GM18519 (cell line): Measurements from ENCODE around the gene CCDC170.
"Not testable (repeated sequence)": the region's sequence is repeated elsewhere in the genome, so short reads cannot be mapped to it uniquely, and the experiment has no call there.

Source experiments
- ATAC-seq: cut with Tn5 transposase; IDR thresholded peaks from one replicate; pipeline ENCODE4 v1.9.1; 2021; ENCODE audit warnings: mild to moderate bottlenecking, moderate library complexity; ENCODE audit not compliant: unreplicated experiment, low FRiP score

CCDC170 gene

GRCh38 chr6:151539506-151540268, 45.9 kb downstream of the CCDC170 start:
- ATAC-seq, result no peak

DNA sequence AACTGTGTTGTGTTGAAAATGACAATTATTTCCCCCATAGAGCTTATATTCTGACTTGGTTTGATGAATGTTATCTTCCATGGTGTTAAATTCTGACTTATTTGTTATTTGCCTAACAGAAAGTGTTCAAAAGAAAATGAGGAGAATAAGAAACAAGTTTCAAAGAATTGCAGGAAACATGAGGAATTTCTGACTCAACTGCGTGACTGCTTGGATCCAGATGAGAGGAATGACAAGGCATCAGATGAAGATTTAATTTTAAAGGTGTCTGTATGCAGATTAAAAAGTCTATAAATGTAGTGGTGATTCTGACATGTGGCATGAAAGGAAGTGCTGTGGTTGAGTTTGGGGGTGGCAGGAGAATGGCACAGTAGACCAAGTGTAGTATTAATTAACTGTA, 50.6 kb downstream of the CCDC170 start:
- ATAC-seq, result no peak

DNA sequence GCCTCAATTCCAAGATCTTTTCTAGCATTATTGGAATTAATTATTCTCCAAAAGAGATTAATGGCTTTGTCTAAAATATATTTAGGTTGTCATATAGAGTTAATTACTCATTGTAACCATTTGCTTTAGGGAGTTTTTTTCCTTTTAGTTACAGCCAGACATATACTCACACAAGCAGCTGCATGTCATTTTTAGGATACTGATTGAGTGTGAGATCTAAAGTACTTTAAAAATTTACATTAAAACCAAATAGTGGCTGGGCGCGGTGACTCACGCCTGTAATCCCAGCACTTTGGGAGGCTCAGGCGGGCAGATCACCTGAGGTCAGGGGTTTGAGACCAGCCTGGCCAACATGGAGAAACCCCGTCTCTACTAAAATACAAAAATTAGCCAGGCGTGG, 51.1 kb downstream of the CCDC170 start:
- not testable (repeated sequence) for ATAC-seq

DNA sequence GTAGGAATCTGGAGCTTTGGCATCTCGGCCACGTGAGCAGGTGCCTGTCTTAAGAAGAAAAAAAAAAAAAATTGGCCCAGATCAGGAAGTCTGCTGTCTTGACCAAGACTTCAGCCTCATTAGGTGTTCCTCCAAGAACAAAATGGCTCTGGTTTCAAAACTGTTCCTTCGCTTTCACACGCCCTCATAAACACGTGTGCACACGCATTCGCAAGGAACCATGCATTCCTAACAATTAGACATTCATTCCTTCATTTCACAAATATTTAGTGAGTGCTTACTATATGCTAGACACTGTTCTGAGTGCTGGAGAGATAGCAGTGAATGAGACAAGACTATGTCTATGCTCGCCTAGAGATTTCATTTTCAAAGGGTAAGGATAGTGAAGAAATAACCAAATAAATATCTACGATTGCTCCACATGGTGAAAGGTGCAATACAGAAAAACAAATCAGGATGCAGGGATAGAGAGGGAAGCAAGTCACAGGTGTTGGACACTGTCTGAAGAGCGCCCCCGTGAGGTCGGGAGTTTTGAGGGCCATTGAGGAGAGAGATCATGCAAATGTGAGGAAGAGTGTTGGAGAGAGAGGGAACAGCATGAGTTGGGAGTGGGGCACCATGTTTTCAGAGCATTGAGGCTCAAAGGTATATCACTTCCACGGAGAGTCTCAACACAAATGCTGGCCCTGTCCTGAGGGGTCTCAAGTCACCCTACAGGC, 53.3 kb downstream of the CCDC170 start:
- ATAC-seq, result no peak

GRCh38 chr6:151548201-151548600, 54.4 kb downstream of the CCDC170 start:
- ATAC-seq, result no peak

- no peak for ATAC-seq
Observed at GRCh38 chr6:151549790-151550189, 56.0 kb downstream of the CCDC170 start.

GRCh38 chr6:151550618-151551017, 56.8 kb downstream of the CCDC170 start:
- ATAC-seq, result no peak

DNA sequence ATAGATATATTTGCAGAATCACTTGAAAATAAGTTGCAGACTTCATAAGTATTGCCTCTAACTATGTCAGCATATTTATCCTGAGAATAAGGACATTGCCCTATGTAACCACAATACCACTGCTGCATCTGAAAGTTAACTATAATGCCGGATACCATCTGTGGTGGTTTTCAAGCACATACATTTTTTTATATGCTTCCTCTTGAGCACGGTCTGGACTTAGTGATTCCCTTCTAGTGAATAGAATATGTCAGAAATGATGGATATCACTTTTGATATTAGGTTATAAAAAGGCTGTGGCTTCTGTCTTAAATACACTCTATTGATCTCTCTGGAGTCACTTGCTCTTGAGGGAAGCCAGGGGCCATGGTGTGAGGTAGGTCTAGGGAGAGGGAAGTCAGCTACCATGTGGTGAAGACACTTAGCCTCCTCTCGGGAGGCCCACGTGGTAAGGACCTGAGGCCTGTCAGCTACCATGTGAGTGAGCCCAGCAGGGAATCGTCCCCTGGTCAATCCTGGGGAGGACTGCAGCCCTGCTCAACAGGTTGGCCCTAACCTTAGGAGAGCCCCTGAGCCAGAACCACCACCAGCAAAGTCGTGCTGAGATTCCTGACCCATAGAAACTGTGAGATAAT, 57.5 kb downstream of the CCDC170 start:
- no peak for ATAC-seq

DNA sequence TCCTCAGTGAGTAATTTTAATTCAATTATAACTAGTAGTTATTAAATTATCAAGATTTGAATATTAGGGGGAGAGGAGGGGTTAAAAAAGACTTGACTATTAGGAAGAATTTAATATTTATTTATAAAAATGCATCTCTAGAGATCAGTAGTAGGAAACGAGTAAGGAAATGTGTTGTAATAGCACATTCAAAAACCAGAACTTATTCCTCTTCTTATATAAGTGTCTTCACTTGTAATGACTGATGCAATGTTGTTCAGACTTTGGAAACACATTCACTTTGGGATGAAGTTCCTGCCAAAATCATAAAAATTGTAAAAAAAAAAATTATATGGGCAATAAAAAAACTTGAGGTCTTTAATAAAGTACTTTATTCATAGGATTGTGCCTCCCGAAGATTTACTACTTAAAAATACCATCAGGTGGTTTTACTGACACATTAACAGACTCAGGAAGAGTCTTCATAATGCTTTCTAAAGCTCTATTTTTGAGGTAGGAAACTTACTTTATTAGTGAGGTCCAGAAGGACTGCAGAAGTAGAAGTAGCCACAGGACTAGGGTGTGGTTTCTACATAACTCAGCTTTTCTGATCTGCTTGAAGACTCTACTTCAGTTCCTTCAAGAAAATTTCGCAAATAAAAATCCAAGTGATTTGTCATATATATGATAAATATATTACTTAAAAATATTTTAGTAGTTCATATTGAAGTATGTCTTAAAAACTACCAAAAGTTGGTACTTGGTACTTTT, 59.8 kb downstream of the CCDC170 start:
- no peak for ATAC-seq

- no peak for ATAC-seq
Observed at GRCh38 chr6:151561238-151561637, 67.4 kb downstream of the CCDC170 start.

DNA sequence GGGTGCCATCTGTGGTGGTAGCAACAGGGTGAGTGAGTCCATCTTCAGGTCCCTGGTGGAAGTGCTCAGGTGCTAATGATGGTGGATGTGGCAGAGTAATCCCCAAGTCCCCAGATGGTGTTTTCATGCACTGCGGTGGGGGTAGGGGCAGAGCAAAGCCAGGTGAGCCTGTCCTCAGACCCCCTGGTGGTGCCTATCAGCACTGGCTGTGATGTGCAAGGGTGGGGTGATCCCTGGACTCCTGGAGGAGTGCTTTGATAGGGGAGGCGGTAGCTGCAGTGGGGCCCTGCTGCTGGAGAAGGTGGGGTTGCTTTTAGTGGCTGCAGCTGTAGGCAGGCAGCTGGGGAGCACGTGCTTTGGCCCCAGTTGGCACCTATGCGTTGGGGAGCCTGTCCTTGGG, 70.8 kb downstream of the CCDC170 start:
- ATAC-seq, result no peak

DNA sequence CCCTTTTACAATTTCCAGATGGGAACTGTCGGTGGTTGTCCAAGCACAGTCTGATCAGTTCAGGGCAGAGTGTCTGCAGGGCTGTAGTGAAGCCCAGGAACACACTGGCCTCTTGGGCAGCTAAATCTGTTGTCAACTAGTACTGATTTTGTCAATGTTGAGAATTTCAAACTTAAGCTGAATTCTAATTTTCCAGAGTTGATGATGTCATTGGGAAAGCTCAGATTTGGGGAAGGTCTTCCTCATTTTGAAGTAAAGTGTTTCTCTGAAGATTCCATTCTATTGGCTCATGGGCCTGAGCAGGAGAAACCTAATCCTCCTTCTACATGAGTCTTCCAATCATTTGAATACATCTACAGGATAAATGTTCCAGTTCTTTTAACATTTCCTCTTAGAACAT, 72.1 kb downstream of the CCDC170 start:
- ATAC-seq, result no peak

DNA sequence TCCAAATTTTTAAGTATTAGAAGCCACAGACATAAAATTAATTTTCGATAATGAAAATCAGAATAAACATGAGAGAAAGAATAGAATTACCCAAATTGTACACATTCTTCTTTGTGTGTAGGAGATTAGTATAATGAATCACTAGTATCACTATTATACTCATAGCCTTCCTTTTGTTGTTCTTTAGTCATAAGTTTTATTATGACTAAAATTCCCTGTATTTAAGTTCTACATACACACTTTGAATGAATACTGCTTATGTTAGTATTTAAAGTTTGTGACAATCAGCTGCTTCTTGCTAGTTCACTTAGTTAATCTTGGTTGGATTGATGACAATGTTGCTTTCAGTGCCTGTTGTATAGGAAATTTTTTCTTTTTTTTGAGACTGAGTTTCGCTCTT, 72.7 kb downstream of the CCDC170 start:
- no peak for ATAC-seq

- ATAC-seq, result no peak
Observed at GRCh38 chr6:151576633-151577032, 82.8 kb downstream of the CCDC170 start.

DNA sequence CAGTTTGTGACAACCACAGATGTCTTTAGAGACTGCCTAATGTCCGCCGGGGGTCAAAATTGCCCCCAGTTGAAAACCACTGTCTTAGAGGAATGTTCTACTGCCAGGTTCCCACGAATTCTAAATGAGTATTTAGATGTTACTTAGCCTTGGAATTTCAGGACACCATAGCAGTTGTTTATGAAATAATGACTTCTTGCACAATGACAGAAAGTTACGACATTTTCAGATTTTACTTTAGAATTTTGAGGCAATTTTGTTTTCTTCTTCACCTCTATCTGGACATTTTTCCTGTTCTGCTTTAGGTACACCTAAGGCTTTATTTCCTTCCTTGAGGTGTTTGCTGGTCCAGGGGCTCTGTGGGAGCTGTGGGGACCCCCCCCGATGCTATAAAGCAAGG, 83.4 kb downstream of the CCDC170 start:
- no peak for ATAC-seq

- ATAC-seq, result no peak
Observed at GRCh38 chr6:151585741-151586140, 91.9 kb downstream of the CCDC170 start.

DNA sequence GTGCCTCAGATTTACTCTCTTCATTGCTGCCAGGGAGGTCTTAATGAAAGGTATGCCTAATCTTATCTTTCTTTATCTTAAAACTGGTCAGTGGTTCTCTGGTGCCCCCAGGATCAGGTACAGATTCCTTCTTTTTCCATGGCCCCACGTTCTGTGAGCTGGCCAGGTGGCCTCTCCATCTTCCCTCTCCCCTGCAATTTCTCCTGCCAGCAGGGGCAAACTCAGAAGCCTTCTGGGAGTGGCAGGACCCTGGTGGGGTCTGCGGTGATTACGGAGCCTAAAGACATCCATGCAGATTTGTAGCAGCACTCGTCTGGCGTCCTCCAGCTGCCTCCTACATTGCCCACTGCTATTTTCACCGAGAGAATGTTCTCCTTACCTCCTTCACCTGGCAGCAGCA, 95.8 kb downstream of the CCDC170 start:
- ATAC-seq, result no peak

GRCh38 chr6:151590742-151591141, 96.9 kb downstream of the CCDC170 start:
- ATAC-seq, result no peak

- ATAC-seq, result no peak
Observed at GRCh38 chr6:151592449-151593159, 98.8 kb downstream of the CCDC170 start.

- no peak for ATAC-seq
Observed at GRCh38 chr6:151609146-151609902, 115.5 kb downstream of the CCDC170 start.
